ENCODE measurements around the gene CPEB1.

CPEB1 gene

GRCh38 chr15:82649226-82649999 is 2.2 kb upstream of the CPEB1 start:
- WGBS, result 86% methylated on average over 11 of the region's 11 CpGs
- H3K4ac ChIP-seq (ENCODE audit: low read depth in 1 of 2, low read length in 2 of 2), result no peak overlapping the region

GRCh38 chr15:82648257-82649103 is 1.3 kb upstream of the CPEB1 start:
- Histone ChIP-seq H3K23ac (ENCODE audit: low read length in 2 of 2) (no peak overlapping the region), H2BK12ac (ENCODE audit: low read length in 2 of 2) (no peak overlapping the region), H3K4me3 (ENCODE audit: insufficient read depth in 1 of 2, low read depth in 1 of 2, low read length in 2 of 2) (peak overlapping the region in 1 of 2 experiments; percentile 76), H3K4me2 (ENCODE audit: low read length, poor library complexity, severe bottlenecking) (no peak overlapping the region), H3K27me3 (ENCODE audit: control insufficient read depth in 1 of 2, insufficient read depth in 1 of 2, low read length in 2 of 2) (peaks cover 0 to 62% of the 10 kb centered on the region in 2 experiments), H2BK120ac (ENCODE audit: low read depth, low read length) (no peak overlapping the region), H3K14ac (ENCODE audit: low read length in 2 of 2) (no peak overlapping the region), H3K4ac (ENCODE audit: low read depth in 1 of 2, low read length in 2 of 2) (no peak overlapping the region), H3K36me3 (ENCODE audit: control insufficient read depth in 1 of 2, insufficient read depth in 2 of 2, low read depth in 1 of 2, low read length in 2 of 2) (no peaks in the 10 kb centered on the region), H3K18ac (ENCODE audit: low read depth in 1 of 2, low read length in 2 of 2) (no peak overlapping the region), H4K91ac (ENCODE audit: low read length) (peak overlapping the region; percentile 27), H3K27ac (ENCODE audit: low read length, poor library complexity, severe bottlenecking) (no peak overlapping the region), H3K4me1 (ENCODE audit: control insufficient read depth, insufficient read depth, low read depth, low read length) (peaks cover 19% of the 10 kb centered on the region), H2BK15ac (ENCODE audit: low read depth, poor library complexity, severe bottlenecking) (no peak overlapping the region), H2AK5ac (ENCODE audit: low read length, severe bottlenecking) (no peak overlapping the region), H3K9me3 (ENCODE audit: control insufficient read depth, low read length) (no peaks in the 10 kb centered on the region), H4K8ac (ENCODE audit: low read length) (no peak overlapping the region), H3K9ac (ENCODE audit: low read length) (peak overlapping the region; percentile 74), H2AFZ (ENCODE audit: low read depth, low read length) (no peak overlapping the region), H3K79me1 (replicated peaks; ENCODE audit: low read length, poor library complexity, severe bottlenecking) (no peaks in the 10 kb centered on the region), H2BK5ac (ENCODE audit: low read depth, low read length, poor library complexity, severe bottlenecking) (no peak overlapping the region)
- 21% methylated on average over 41 of the region's 41 CpGs for WGBS
- no peak for DNase-seq

More at GRCh38 chr15:82649226-82649999, 2.2 kb upstream of the CPEB1 start:
- Histone ChIP-seq H3K18ac (ENCODE audit: low read depth in 1 of 2, low read length in 2 of 2) (no peak overlapping the region), H2BK5ac (ENCODE audit: low read depth, low read length, poor library complexity, severe bottlenecking) (no peak overlapping the region), H2AFZ (ENCODE audit: low read depth, low read length) (no peak overlapping the region), H3K4me1 (ENCODE audit: control insufficient read depth, insufficient read depth, low read depth, low read length) (peaks cover 19% of the 10 kb centered on the region), H2BK15ac (ENCODE audit: low read depth, poor library complexity, severe bottlenecking) (no peak overlapping the region), H3K9me3 (ENCODE audit: control insufficient read depth, low read length) (no peaks in the 10 kb centered on the region), H3K27ac (ENCODE audit: low read length, poor library complexity, severe bottlenecking) (no peak overlapping the region), H3K4me2 (ENCODE audit: low read length, poor library complexity, severe bottlenecking) (no peak overlapping the region), H4K91ac (ENCODE audit: low read length) (no peak overlapping the region), H3K14ac (ENCODE audit: low read length in 2 of 2) (no peak overlapping the region), H3K79me1 (replicated peaks; ENCODE audit: low read length, poor library complexity, severe bottlenecking) (no peaks in the 10 kb centered on the region), H3K27me3 (ENCODE audit: control insufficient read depth in 1 of 2, insufficient read depth in 1 of 2, low read length in 2 of 2) (peaks cover 0 to 66% of the 10 kb centered on the region in 2 experiments), H3K36me3 (ENCODE audit: control insufficient read depth in 1 of 2, insufficient read depth in 2 of 2, low read depth in 1 of 2, low read length in 2 of 2) (no peaks in the 10 kb centered on the region), H2BK12ac (ENCODE audit: low read length in 2 of 2) (no peak overlapping the region), H3K9ac (ENCODE audit: low read length) (no peak overlapping the region), H3K4me3 (ENCODE audit: insufficient read depth in 1 of 2, low read depth in 1 of 2, low read length in 2 of 2) (no peak overlapping the region), H2AK5ac (ENCODE audit: low read length, severe bottlenecking) (no peak overlapping the region), H3K23ac (ENCODE audit: low read length in 2 of 2) (no peak overlapping the region), H2BK120ac (ENCODE audit: low read depth, low read length) (no peak overlapping the region), H4K8ac (ENCODE audit: low read length) (no peak overlapping the region)
- DNase-seq, result no peak

- Histone ChIP-seq H2BK120ac (ENCODE audit: low read depth, low read length) (no peak overlapping the region), H3K4me2 (ENCODE audit: low read length, poor library complexity, severe bottlenecking) (peak overlapping the region; percentile 97), H3K14ac (ENCODE audit: low read length in 2 of 2) (no peak overlapping the region), H2AFZ (ENCODE audit: low read depth, low read length) (no peak overlapping the region), H4K8ac (ENCODE audit: low read length) (no peak overlapping the region), H3K79me1 (replicated peaks; ENCODE audit: low read length, poor library complexity, severe bottlenecking) (no peaks in the 10 kb centered on the region), H3K36me3 (ENCODE audit: control insufficient read depth in 1 of 2, insufficient read depth in 2 of 2, low read depth in 1 of 2, low read length in 2 of 2) (no peaks in the 10 kb centered on the region), H3K18ac (ENCODE audit: low read depth in 1 of 2, low read length in 2 of 2) (peak overlapping the region in 1 of 2 experiments; percentile 33), H2BK12ac (ENCODE audit: low read length in 2 of 2) (no peak overlapping the region), H4K91ac (ENCODE audit: low read length) (peak overlapping the region; percentile 27), H3K27me3 (ENCODE audit: control insufficient read depth in 1 of 2, insufficient read depth in 1 of 2, low read length in 2 of 2) (peaks cover 0 to 66% of the 10 kb centered on the region in 2 experiments), H3K9ac (ENCODE audit: low read length) (peak overlapping the region; percentile 74), H3K4ac (ENCODE audit: low read depth in 1 of 2, low read length in 2 of 2) (no peak overlapping the region), H3K27ac (ENCODE audit: low read length, poor library complexity, severe bottlenecking) (no peak overlapping the region), H2BK5ac (ENCODE audit: low read depth, low read length, poor library complexity, severe bottlenecking) (no peak overlapping the region), H2AK5ac (ENCODE audit: low read length, severe bottlenecking) (no peak overlapping the region), H2BK15ac (ENCODE audit: low read depth, poor library complexity, severe bottlenecking) (no peak overlapping the region), H3K23ac (ENCODE audit: low read length in 2 of 2) (no peak overlapping the region), H3K9me3 (ENCODE audit: control insufficient read depth, low read length) (no peaks in the 10 kb centered on the region), H3K4me1 (ENCODE audit: control insufficient read depth, insufficient read depth, low read depth, low read length) (peaks cover 19% of the 10 kb centered on the region), H3K4me3 (ENCODE audit: insufficient read depth in 1 of 2, low read depth in 1 of 2, low read length in 2 of 2) (peak overlapping the region; percentile 55 to 76)
- 1% methylated on average over 49 of the region's 49 CpGs for WGBS
- no peak for DNase-seq
These were observed 683 bp upstream of the CPEB1 start for GRCh38 chr15:82647835-82648256.

Measured in mesenchymal stem cell (in vitro differentiated cells and primary cell).